K562 (cell line): ENCODE data around the gene SLC17A9. TPM values are rescaled to one million over a fixed set of nuclear protein-coding genes. Genes with fewer than 3 reads are reported as not detected.
A peak's percentile ranks its signal among the peaks of the same experiment; 100 is the strongest.

Experiments
- EGR1 ChIP-seq: fragments of 450-650 bp; conservative IDR thresholded peaks from 2 replicates; pipeline ENCODE4 v1.6.1; 2017; ENCODE audit warnings: mild to moderate bottlenecking
- HDGF ChIP-seq: fragments of 450-650 bp; IDR thresholded peaks from 2 replicates; pipeline ENCODE4 v1.6.1; 2016
- MCM2 ChIP-seq: fragments of 450-650 bp; IDR thresholded peaks from 2 replicates; pipeline ENCODE4 v1.6.1; 2017; ENCODE audit warnings: low read depth, mild to moderate bottlenecking
- NELFE ChIP-seq: IDR thresholded peaks from 2 replicates; pipeline ENCODE4 v1.6.1; 2011; ENCODE audit warnings: mild to moderate bottlenecking; ENCODE audit not compliant: insufficient read depth, insufficient read length
- NFIC ChIP-seq: fragments of 450-650 bp; IDR thresholded peaks from 2 replicates; pipeline ENCODE4 v1.6.1; 2017; ENCODE audit warnings: mild to moderate bottlenecking, inconsistent platforms
- NONO ChIP-seq, 2 experiments: fragments of 200-400 bp in 1 of 2; fragments of 450-650 bp in 1 of 2; formaldehyde crosslinking in 1 of 2; IDR thresholded peaks; 2 replicates each; pipeline ENCODE4 v1.6.1; 2017; ENCODE audit warnings: low read depth in 2 of 2, mild to moderate bottlenecking in 2 of 2, moderate library complexity in 2 of 2, low read length in 1 of 2
- SP1 ChIP-seq: sonication (generic); formaldehyde crosslinking; IDR thresholded peaks from 2 replicates; pipeline ENCODE4 v1.8.1; 2022; ENCODE audit warnings: mild to moderate bottlenecking, missing genetic modification reagents
- STAT5A ChIP-seq: IDR thresholded peaks from 2 replicates; pipeline ENCODE4 v1.6.1; 2012; ENCODE audit warnings: low read length, inconsistent platforms, borderline replicate concordance
- ZNF146 ChIP-seq: IDR thresholded peaks from one replicate; pipeline ENCODE4 v1.6.1; 2018; ENCODE audit warnings: missing compliant biosample characterization; ENCODE audit not compliant: unreplicated experiment
- ZNF217 ChIP-seq: sonication (generic); formaldehyde crosslinking; IDR thresholded peaks from 2 replicates; pipeline ENCODE4 v1.8.0; 2022; ENCODE audit warnings: mild to moderate bottlenecking, missing genetic modification reagents
- ZNF384 ChIP-seq: IDR thresholded peaks from 2 replicates; pipeline ENCODE4 v1.6.1; 2012; ENCODE audit warnings: low read depth, low read length, improper control_type of control experiment
- polyA plus RNA-seq, 8 experiments: library from polyadenylated mRNA; depleted of rRNA in 4 of 8; stranded (reverse) in 5 of 8; unstranded in 3 of 8; fragments of >200 nt; fragmentation: Nextera tagmentation in 2 of 8; fragmentation: Illumina TruSeq in 1 of 8; extraction: Ambion mirVana in 2 of 8; extraction: Trizol in 1 of 8; gene quantifications; 2 replicates each; pipeline versions ENCODE4 v1.2.1 to v1.2.3, GENCODE V29; 2011 to 2014; ENCODE audit warnings: inconsistent platforms in 1 of 8, missing spikeins in 1 of 8
- total RNA-seq, 7 experiments: library from RNA; depleted of rRNA in 6 of 7; stranded (reverse); fragments of >200 nt in 6 of 7; fragmentation: Illumina TruSeq in 2 of 7; extraction: Trizol in 2 of 7; gene quantifications; 2 replicates each; pipeline versions ENCODE4 v1.2.1 to v1.2.3, GENCODE V29; 2011 to 2021; ENCODE audit warnings: low replicate concordance in 1 of 7
- TF ChIP-seq, protein P1 (sequence below), 2 experiments: IDR thresholded peaks; 2 replicates each; pipeline ENCODE4 v1.6.1; 2012; ENCODE audit warnings: improper control_type of control experiment in 2 of 2, low read depth in 2 of 2, low read length in 2 of 2, borderline replicate concordance in 1 of 2
- TF ChIP-seq, protein P2 (sequence below), 2 experiments: fragments of 450-650 bp; formaldehyde crosslinking in 1 of 2; IDR thresholded peaks; 2 replicates each; pipeline versions ENCODE4 v1.4.0 to v1.6.1; 2014 to 2020; ENCODE audit warnings: mild to moderate bottlenecking in 2 of 2, borderline replicate concordance in 1 of 2, low read depth in 1 of 2
- TF ChIP-seq, protein P3 (sequence below): sonication (generic); formaldehyde crosslinking; IDR thresholded peaks from 2 replicates; pipeline ENCODE4 v1.8.0; 2023; ENCODE audit warnings: mild to moderate bottlenecking, missing genetic modification reagents

SLC17A9 gene
- total and polyA plus RNA-seq, 9 of the 15 experiments (the other 6 are each of a cell fraction or from before 2014, with no cell fraction given) = 0.04 to 0.31 TPM; not detected in 7

DNA sequence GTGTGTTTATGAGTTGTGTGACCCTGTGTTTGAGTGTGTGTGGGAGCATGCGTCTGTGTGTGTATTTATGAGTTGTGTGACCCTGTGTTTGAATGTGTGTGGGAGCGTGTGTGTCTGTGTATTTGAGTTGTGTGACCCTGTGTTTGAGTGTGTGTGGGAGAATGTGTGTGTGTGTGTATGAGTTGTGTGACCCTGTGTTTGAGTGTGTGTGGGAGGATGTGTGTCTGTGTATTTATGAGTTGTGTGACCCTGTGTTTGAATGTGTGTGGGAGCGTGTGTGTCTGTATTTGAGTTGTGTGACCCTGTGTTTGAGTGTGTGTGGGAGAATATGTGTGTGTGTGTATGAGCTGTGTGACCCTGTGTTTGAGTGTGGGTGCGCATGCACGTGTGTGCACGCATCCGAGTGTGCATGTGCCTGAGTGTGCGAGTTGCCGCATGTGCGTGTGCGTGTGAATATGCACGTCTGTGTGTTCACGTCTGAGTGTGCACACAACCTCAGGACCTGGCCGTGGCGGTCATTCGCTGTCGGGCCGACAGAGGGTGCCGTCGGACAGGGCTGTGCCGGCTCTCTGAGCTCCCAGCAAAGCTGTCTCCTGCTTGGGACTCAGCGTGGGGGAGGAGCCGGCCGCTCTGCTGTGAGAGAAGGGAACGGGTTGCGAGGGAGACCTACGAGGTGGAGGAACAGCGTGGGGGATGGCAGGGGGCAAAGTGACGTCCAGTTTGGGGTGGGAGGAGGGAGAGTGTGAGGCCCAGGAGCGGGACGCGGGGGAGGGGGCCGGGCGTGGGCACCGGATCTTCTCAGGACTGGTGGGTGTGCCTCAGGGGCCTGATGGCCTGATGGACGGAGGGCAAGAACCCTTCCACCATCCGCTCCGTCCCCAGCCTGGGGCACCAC, 19.7 kb downstream of the SLC17A9 start (continued):
- TF ChIP-seq, protein P1, sequence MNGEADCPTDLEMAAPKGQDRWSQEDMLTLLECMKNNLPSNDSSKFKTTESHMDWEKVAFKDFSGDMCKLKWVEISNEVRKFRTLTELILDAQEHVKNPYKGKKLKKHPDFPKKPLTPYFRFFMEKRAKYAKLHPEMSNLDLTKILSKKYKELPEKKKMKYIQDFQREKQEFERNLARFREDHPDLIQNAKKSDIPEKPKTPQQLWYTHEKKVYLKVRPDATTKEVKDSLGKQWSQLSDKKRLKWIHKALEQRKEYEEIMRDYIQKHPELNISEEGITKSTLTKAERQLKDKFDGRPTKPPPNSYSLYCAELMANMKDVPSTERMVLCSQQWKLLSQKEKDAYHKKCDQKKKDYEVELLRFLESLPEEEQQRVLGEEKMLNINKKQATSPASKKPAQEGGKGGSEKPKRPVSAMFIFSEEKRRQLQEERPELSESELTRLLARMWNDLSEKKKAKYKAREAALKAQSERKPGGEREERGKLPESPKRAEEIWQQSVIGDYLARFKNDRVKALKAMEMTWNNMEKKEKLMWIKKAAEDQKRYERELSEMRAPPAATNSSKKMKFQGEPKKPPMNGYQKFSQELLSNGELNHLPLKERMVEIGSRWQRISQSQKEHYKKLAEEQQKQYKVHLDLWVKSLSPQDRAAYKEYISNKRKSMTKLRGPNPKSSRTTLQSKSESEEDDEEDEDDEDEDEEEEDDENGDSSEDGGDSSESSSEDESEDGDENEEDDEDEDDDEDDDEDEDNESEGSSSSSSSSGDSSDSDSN (IDR thresholded peaks at IDR 0.05; ENCODE audit: borderline replicate concordance in 1 of 2, low read depth in 2 of 2, low read length in 2 of 2) = 0 out of 4 replicates have a peak, but pooled peaks of 1 of the 2 experiments have one; percentile 55
- TF ChIP-seq, protein P2, sequence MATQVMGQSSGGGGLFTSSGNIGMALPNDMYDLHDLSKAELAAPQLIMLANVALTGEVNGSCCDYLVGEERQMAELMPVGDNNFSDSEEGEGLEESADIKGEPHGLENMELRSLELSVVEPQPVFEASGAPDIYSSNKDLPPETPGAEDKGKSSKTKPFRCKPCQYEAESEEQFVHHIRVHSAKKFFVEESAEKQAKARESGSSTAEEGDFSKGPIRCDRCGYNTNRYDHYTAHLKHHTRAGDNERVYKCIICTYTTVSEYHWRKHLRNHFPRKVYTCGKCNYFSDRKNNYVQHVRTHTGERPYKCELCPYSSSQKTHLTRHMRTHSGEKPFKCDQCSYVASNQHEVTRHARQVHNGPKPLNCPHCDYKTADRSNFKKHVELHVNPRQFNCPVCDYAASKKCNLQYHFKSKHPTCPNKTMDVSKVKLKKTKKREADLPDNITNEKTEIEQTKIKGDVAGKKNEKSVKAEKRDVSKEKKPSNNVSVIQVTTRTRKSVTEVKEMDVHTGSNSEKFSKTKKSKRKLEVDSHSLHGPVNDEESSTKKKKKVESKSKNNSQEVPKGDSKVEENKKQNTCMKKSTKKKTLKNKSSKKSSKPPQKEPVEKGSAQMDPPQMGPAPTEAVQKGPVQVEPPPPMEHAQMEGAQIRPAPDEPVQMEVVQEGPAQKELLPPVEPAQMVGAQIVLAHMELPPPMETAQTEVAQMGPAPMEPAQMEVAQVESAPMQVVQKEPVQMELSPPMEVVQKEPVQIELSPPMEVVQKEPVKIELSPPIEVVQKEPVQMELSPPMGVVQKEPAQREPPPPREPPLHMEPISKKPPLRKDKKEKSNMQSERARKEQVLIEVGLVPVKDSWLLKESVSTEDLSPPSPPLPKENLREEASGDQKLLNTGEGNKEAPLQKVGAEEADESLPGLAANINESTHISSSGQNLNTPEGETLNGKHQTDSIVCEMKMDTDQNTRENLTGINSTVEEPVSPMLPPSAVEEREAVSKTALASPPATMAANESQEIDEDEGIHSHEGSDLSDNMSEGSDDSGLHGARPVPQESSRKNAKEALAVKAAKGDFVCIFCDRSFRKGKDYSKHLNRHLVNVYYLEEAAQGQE (IDR thresholded peaks at IDR 0.05; ENCODE audit: borderline replicate concordance) = peak; percentile 78
- TF ChIP-seq, protein P2 (CRISPR knock-in tag; IDR thresholded peaks at IDR 0.05; ENCODE audit: low read depth) = no peak
- no peak for TF ChIP-seq ZNF217
- TF ChIP-seq, protein P3, sequence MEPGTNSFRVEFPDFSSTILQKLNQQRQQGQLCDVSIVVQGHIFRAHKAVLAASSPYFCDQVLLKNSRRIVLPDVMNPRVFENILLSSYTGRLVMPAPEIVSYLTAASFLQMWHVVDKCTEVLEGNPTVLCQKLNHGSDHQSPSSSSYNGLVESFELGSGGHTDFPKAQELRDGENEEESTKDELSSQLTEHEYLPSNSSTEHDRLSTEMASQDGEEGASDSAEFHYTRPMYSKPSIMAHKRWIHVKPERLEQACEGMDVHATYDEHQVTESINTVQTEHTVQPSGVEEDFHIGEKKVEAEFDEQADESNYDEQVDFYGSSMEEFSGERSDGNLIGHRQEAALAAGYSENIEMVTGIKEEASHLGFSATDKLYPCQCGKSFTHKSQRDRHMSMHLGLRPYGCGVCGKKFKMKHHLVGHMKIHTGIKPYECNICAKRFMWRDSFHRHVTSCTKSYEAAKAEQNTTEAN (CRISPR knock-in tag) = peak; percentile 86
- no peak for TF ChIP-seq HDGF
- no peak for TF ChIP-seq NELFE
- TF ChIP-seq NONO (IDR thresholded peaks at IDR 0.05; ENCODE audit: low read depth in 2 of 2, low read length in 1 of 2) = no peak
- TF ChIP-seq NFIC = no peak
- peak; percentile 31; the same call in 1 of the 2 replicates for TF ChIP-seq EGR1
- TF ChIP-seq STAT5A = no peak
- TF ChIP-seq MCM2 = no peak
- no peak for TF ChIP-seq ZNF384
- no peak for TF ChIP-seq ZNF146 (CRISPR knock-in tag)
- TF ChIP-seq SP1 (CRISPR knock-in tag) = no peak
